Measurements from ENCODE around the gene ENOX1. TPM values are rescaled to one million over a fixed set of nuclear protein-coding genes. Genes with fewer than 3 reads are reported as not detected.

ENOX1 gene
- total and polyA plus RNA-seq, 2 donors (not counting 3 experiments of a cell fraction or from before 2014, with no cell fraction given), result 0.17 to 0.97 TPM

- Histone ChIP-seq H2AFZ (ENCODE audit: low read depth, low read length) (no peak overlapping the region), H3K9me3 (replicated peaks; ENCODE audit: control insufficient read depth, insufficient read depth, low read length) (no peaks in the 10 kb centered on the region), H3K27me3 (ENCODE audit: control insufficient read depth in 2 of 2, insufficient read depth in 2 of 2, low read length in 2 of 2) (no peaks in the 10 kb centered on the region), H3K4me3 (replicated peaks in 1 of 3; ENCODE audit: insufficient read depth in 1 of 3, low read depth in 1 of 3, low read length in 3 of 3) (no peak overlapping the region), H3K27ac (ENCODE audit: insufficient read depth, low read depth, low read length) (no peak overlapping the region), H3K4me1 (ENCODE audit: control insufficient read depth, extremely low read depth, insufficient read depth, low read length) (peaks cover 2% of the 10 kb centered on the region), H3K4me2 (ENCODE audit: insufficient read depth, low read length) (no peak overlapping the region), H3K9me1 (replicated peaks; ENCODE audit: control insufficient read depth, extremely low read depth, insufficient read depth, low read length) (no peaks in the 10 kb centered on the region), H3K36me3 (ENCODE audit: control insufficient read depth in 2 of 2, extremely low read depth in 1 of 2, insufficient read depth in 2 of 2, low read length in 2 of 2) (no peaks in the 10 kb centered on the region), H4K20me1 (replicated peaks; ENCODE audit: control insufficient read depth, extremely low read depth, insufficient read depth, low read length) (no peaks in the 10 kb centered on the region), H3K9ac (replicated peaks; ENCODE audit: extremely low read depth, insufficient read depth, low read length) (no peak overlapping the region), H3K79me2 (ENCODE audit: control insufficient read depth, insufficient read depth, low read length) (no peaks in the 10 kb centered on the region)
- CTCF ChIA-PET, result interaction anchor here (1.3 kb wide), 2 partner anchors 163 to 168 kb away, joined by 3 read pairs; no protein-coding TSS in a partner anchor
- peak; percentile 40 for DNase-seq (ENCODE audit: low read depth, low spot score)
- dilution Hi-C loops (cut with MboI; ENCODE audit: extremely low pct_ligation_motif_present, low sequenced_read_pairs), result no loop called here
- intact Hi-C loops (cut with micrococcal nuclease), result no loop called here
- TF ChIP-seq GATA2 (IDR thresholded peaks at IDR 0.05; ENCODE audit: insufficient read depth, insufficient read length, low read depth, low read length), result no peak
- TF ChIP-seq JUN (IDR thresholded peaks at IDR 0.05; ENCODE audit: borderline replicate concordance, insufficient read depth, insufficient read length, low read depth), result no peak
- TF ChIP-seq CTCF (IDR thresholded peaks at IDR 0.05; ENCODE audit: extremely low read depth in 1 of 2, insufficient read depth in 1 of 2, low read depth in 1 of 2, low read length in 2 of 2), result no peak
- TF ChIP-seq MAX (IDR thresholded peaks at IDR 0.05; ENCODE audit: insufficient read depth, insufficient read length), result no peak
- no peak for TF ChIP-seq MYC (IDR thresholded peaks at IDR 0.05; ENCODE audit: low read depth, low read length)
- TF ChIP-seq EZH2 (IDR thresholded peaks at IDR 0.05; ENCODE audit: borderline replicate concordance, low read depth, low read length, severe bottlenecking), result no peak
- POLR2A ChIA-PET, result no interaction called here
- BruUV-seq (replicated peaks), result no TSS peak
- FAIRE-seq, result no peak
Observed at GRCh38 chr13:43473437-43473836, 313.3 kb downstream of the ENOX1 start.
